GM18505 (cell line): Measurements from ENCODE around the gene MAP2K7.

Experiments
- ATAC-seq: cut with Tn5 transposase; IDR thresholded peaks from one replicate; pipeline ENCODE4 v1.9.1; 2021; ENCODE audit not compliant: unreplicated experiment
- POLR2A ChIP-seq: IDR thresholded peaks from 4 replicates; pipeline ENCODE4 v1.6.1; 2011; ENCODE audit warnings: borderline replicate concordance; ENCODE audit not compliant: insufficient read depth, insufficient read length; ENCODE audit errors: extremely low read depth

The MAP2K7 gene

GRCh38 chr19:7870571-7871436 is 32.9 kb upstream of the MAP2K7 start:
- no peak for TF ChIP-seq POLR2A
- no peak for ATAC-seq

DNA sequence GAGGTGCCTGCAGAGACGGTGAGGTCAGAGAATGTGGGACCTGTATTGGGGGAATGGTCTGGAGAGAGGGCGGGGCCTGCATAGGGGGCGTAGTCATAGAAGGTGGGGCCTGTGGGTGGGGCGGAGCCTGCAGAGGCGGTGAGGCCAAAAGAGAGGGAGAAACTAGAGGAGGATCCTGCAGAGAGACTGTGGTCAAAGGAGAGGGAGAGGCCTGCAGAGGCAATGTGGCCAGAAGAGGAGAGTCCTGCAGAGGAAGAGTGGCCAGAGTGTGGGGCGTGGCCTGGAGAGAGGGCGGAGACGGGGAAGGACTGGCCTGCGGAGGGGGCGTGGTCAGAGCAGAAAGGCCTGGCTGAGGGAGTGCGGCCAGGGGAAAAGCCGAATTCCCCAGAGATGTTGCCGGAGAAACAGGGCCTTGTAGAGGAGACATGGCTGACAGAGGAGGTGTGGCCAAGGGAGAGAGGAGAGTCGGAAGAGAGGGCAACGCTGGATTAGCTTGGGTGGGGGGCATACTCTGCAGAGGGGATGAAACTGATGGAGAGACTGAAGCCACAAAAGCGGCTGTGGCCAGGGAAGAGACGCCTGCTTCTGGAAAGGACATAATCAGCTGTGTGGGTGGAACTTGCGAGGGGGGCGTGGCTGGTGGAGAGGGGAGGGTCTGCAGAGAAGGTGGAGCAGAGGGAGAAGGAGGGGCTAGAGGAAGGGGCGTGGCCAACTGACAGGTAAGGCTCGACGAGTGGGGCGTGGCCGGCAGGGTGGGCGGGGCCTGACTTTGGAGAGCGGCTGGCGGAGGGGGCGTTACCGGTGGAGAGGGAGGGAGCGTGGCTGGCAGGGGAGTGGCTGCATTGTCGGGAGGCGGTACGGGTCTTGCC is 32.0 kb upstream of the MAP2K7 start:
- TF ChIP-seq POLR2A, result no peak

DNA sequence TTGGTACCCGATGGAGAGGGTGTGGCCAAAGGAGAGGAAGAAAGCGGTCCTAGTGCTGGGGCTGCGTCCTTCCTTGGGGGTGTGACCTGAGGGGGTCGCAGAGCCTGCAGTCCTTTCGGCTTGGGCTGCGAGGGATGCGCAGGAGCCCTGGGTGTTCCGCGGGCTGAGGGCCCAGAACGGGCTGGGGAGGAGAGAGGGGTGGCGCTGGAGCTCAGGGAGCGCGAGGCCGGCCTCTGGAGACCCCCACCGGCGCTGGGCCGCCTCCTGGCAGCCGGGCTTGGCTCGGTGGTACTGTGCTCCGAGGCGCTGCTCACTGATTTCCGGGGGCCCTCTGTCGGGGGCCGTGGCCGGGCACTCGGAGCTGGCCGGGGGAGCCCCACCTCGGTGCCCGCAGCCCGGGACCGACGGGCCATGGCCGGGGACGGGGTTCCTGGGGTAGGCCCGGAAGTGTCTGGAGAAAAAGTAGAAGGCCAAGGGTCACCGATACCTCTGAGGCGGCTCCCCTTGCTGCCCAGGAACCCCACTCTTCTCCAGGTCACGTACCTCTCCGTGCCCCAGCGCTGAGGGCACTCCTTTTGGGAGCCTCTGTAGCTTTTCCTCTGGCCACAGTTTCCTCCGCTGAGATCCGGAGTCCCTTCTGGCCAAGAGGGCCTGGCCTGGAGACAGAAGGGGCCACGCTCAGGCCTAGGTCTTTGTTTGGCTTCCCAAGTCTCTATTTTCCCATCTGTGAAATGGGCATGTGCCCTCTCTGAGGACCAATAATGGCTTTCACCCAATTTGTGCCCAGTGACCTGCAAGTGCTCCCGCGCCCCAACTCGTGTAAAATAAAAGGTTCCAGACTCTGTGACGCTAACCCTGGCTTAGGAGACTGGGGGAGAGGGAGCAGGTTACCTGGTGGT is 31.1 kb upstream of the MAP2K7 start:
- ATAC-seq, result no peak

More for the DNA sequence above, 32.0 kb upstream of the MAP2K7 start:
- ATAC-seq, result no peak

GRCh38 chr19:7873304-7874075 is 30.2 kb upstream of the MAP2K7 start:
- TF ChIP-seq POLR2A, result no peak

More for the DNA sequence above, 31.1 kb upstream of the MAP2K7 start:
- TF ChIP-seq POLR2A, result no peak

GRCh38 chr19:7874076-7874896 is 29.4 kb upstream of the MAP2K7 start, which contains the start of gene PRR36:
Gene PRR36, minus strand, starts transcription at chr19:7874390. Its CDS starts 701 bp downstream, at chr19:7873689.
- no peak for TF ChIP-seq POLR2A
- no peak for ATAC-seq

More at GRCh38 chr19:7873304-7874075, 30.2 kb upstream of the MAP2K7 start:
- ATAC-seq, result no peak

DNA sequence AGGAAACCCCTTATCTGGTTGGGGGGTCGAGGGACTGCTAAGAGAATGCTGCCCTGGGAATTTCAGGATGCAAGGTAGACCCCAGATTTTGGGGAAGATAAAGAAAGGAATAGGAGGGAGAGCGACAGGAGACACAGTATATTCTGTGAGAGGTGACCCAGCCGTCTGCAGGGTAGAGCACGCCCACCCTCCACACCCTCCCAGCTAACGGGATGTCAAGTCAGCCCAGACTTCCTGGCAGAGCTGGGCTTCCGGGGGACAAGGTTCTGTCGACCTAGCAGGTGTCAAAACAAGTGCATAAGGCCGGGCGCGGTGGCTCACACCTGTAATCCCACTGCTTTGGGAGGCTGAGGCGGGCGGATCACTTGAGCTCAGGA is 28.8 kb upstream of the MAP2K7 start:
- no peak for TF ChIP-seq POLR2A
- no peak for ATAC-seq

- no peak for ATAC-seq
- TF ChIP-seq POLR2A, result no peak
Observed at GRCh38 chr19:7877249-7877836, 26.3 kb upstream of the MAP2K7 start.

GRCh38 chr19:7879111-7879807 is 24.4 kb upstream of the MAP2K7 start:
- no peak for ATAC-seq
- TF ChIP-seq POLR2A, result no peak

- ATAC-seq, result no peak
- TF ChIP-seq POLR2A, result no peak
Observed at GRCh38 chr19:7879836-7880235, 23.8 kb upstream of the MAP2K7 start.

GRCh38 chr19:7881910-7882309 is 21.8 kb upstream of the MAP2K7 start:
- no peak for ATAC-seq

More at GRCh38 chr19:7881910-7882309, 21.8 kb upstream of the MAP2K7 start:
- no peak for TF ChIP-seq POLR2A
